Astrocyte of the cerebellum (primary cell): ENCODE measurements around the gene ANO9.

Source experiments
- DNase-seq: peaks from one replicate; pipeline ENCODE4 v3.0.0-alpha.2; 2011; ENCODE audit warnings: low read depth
- H3K4me3 ChIP-seq: 2 replicates; pipeline ENCODE4 v1.5.1; 2011; ENCODE audit warnings: mild to moderate bottlenecking, low read depth, low read length, moderate library complexity
- in situ Hi-C: cut with HindIII; loops from 2 replicates; pipeline ENCODE4 v1.10.0; 2017; ENCODE audit warnings: low sequenced_read_pairs
- TF ChIP-seq, protein P1 (sequence below): IDR thresholded peaks from 2 replicates; pipeline ENCODE4 v1.5.1; 2012; ENCODE audit warnings: low read length, low read depth, moderate library complexity, mild to moderate bottlenecking; ENCODE audit errors: missing control alignments

ANO9 gene

DNA sequence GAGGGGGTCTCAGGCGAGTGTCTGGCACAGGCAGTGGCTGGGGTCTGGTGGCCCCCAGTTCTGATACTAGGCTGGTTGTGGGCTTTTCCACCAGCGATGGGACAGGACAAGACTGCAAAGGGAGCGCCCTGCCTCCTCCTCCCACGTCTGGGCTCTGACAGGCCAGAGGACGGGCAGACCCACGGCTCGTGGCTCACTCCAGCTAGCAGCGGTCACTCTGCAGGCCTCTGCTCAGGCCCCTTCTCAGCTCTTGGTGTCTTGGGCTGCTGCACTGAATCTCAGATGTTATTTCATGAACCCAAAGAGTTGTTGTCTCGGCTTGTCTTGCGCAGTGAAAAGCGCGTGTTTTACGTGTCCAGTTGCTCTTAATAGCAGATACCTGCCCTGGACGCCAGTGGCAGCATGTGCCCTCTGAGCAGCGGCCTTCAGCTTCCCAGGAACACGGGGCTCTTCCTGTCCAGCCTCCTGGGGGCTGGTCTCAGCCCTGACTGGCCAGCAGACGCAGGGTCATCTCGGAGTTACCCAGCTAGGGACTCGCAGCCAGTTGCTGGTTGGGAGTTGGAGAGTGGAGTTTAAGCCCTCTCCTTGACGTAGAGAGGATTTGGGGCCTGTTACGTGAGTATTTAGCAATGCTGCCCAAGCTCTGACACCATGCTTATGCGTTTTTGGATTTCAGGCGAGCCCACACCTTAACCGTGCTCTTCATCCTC lies 17.9 kb upstream of the ANO9 start:
- in situ Hi-C loops = no loop called here
- no peak for DNase-seq
- TF ChIP-seq, protein P1, sequence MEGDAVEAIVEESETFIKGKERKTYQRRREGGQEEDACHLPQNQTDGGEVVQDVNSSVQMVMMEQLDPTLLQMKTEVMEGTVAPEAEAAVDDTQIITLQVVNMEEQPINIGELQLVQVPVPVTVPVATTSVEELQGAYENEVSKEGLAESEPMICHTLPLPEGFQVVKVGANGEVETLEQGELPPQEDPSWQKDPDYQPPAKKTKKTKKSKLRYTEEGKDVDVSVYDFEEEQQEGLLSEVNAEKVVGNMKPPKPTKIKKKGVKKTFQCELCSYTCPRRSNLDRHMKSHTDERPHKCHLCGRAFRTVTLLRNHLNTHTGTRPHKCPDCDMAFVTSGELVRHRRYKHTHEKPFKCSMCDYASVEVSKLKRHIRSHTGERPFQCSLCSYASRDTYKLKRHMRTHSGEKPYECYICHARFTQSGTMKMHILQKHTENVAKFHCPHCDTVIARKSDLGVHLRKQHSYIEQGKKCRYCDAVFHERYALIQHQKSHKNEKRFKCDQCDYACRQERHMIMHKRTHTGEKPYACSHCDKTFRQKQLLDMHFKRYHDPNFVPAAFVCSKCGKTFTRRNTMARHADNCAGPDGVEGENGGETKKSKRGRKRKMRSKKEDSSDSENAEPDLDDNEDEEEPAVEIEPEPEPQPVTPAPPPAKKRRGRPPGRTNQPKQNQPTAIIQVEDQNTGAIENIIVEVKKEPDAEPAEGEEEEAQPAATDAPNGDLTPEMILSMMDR = no peak
- H3K4me3 ChIP-seq = no peak overlapping the region

DNA sequence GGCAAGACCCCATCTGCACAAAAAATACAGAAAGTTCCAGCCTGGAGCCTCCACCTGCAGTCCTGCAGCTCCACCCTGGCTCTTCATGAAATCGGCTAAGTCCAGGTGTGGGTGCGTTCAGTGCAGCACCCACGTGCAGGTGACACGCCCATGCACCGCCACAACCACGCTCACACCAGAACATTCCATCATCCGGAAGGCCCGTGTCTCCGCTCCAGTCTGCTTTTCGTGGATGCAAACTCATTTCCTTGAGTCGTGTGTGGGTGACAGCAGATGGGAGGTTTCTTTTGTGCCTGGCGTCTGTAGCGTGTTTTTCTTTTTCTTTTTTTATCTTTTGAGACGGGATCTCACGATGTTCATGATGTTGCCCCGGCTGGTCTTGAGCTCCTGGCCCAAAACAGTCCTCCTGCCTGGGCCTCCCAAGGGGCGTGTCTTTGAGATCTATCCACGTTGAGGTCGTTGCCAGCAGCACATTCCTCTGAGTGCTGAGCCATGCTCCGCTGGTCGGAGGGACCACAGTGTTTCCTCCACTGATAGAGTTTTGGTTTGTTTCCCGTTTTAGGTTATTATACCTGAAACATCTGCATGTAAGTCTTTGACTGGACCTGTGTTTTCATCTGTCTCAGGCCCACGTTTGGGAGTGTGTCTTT lies 15.4 kb upstream of the ANO9 start:
- no peak overlapping the region for H3K4me3 ChIP-seq
- in situ Hi-C loops = no loop called here
- TF ChIP-seq, protein P1 = no peak
- DNase-seq = no peak

DNA sequence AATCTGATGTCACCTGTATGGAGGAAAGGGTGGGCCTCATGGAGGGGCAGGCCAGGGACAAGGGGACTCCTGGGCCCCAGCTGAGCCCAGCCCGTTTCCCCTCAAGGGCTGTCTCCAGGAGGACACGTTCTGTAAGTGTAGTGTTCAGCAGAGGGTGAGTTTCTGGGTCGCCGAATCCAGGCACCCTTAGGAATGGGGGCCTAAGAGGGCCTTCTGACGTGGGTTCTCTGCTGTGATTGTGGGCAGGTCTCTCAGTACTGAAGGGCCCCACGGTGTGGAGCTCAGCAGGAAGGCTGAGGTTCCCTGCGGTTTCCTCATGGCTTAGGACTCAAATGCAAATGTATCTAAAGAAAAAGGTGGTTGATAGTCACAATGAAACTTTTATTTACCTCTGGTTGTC lies 14.7 kb upstream of the ANO9 start:
- H3K4me3 ChIP-seq = no peak overlapping the region
- TF ChIP-seq, protein P1 = no peak
- in situ Hi-C loops = no loop called here
- DNase-seq = no peak

DNA sequence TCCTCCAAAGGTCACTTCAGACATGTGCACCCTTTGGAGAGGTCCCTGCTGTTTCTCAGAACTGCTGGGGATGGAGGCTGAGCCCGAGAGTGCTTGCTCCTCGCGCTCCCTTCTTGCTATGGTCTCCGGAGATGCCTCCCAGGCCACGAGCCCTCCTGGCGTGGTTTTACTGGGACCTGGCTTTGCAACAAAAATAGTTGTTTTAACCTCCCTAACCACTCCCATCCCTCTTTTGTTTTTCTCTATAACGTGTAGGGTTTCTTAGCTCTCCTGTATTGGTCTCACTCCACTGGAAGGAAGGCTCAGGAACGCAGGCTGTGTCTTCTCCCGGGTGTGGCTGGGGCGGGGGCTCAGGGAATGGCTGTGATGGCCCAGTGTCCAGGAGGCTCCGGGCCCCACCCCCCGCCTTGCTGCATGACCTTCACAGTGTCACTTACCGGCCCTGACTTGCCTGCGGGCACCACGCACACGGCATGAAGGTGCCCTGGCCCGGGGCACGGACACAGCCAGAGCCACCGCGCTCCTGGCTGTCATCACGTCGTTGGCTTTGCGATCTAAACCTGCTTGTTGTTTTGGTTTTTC lies 13.8 kb upstream of the ANO9 start:
- in situ Hi-C loops = no loop called here
- TF ChIP-seq, protein P1 = no peak
- no peak for DNase-seq
- no peak overlapping the region for H3K4me3 ChIP-seq

DNA sequence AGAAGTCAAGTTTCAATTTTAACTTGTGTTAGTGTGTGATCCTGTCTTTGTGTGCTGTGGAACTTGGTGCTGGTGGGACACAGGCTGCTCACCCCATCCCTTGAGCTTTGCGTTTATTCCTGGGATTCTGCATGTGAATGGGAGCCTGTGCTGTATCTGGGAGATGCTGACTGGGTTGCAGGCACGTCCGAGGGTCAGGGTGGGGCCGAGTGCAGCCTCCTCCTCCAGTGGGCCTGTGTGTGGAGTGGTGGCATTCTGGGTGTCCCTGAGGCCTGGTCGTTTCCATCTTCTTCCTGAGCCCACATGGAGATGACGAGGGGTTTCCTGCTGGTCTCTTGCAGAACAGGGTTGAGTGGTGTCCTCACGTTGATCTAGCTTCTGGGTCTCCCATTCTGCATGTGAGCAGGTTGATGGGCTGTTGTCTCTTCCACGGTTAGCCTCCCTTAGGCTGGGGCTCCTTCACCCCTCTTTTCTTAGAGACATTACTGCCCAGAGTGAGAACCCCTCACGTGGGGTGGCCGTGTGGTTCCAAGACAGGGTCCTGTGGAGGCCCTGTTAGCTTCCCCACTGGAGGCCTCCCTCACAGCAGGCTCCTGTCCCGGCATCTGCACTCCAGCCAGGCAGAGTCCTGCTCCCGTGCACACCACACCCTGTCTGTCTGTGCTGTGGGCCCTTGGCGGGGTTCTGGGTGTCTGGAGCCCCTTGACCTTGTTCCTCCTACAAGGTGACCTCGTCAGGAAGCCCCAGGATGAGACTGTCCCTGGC lies 13.2 kb upstream of the ANO9 start:
- in situ Hi-C loops = loop anchor here (5.0 kb wide), 1 partner anchor 203 kb away; no protein-coding TSS in a partner anchor
- DNase-seq = no peak
- H3K4me3 ChIP-seq = no peak overlapping the region
- TF ChIP-seq, protein P1 = no peak

DNA sequence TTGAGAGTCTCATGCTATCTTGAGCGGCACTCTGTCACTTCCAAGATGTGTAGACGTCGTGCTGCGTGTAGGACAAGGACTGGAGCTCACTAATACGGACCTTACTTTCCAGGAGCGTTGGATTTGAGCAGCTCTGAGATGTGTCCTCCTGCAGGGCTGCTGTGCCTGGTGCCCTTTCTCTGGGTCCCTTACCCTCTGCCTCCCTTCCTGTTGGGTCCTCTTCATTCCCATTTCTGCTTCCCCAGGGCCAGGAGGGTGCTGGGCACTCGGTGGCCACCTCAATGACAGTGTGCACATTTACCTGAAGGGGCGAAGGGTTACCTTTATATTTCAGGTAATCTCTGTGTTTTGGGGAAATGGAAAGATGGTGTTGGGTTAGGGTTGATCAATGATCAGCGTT lies 12.2 kb upstream of the ANO9 start:
- in situ Hi-C loops = loop anchor here (5.0 kb wide), 1 partner anchor 202 kb away; no protein-coding TSS in a partner anchor
- no peak for DNase-seq
- no peak overlapping the region for H3K4me3 ChIP-seq
- TF ChIP-seq, protein P1 = no peak
